ENCODE results near the gene HDHD2. TPM values are rescaled to one million over a fixed set of nuclear protein-coding genes. Genes with fewer than 3 reads are reported as not detected.
A peak's percentile ranks its signal among the peaks of the same experiment; 100 is the strongest.
"Not testable (repeated sequence)": the region's sequence is repeated elsewhere in the genome, so short reads cannot be mapped to it uniquely, and the experiment has no call there.

Gene HDHD2
- total RNA-seq, 2 donors from 2014 or later = 27.7 to 27.8 TPM

DNA sequence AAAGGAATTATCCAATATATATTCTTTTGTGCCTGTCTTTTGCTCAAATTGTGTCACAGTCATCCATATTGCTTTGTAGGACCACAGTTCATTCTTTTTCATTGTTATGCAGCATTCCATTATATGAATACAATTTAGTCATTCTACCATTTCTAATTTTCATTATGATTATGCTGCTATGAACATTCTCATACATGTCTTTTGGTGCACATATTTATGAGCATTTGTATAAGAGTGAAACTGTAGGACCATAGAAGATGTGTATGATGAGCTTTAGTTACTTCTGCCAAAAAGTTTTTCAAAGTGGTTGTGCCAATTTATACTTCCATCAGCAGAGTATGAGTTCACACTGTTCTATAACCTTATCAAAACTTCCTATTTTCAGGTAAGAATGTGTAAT lies 18.2 kb upstream of the HDHD2 start:
- H3K9me3 Mint-ChIP-seq = no peaks in the 10 kb centered on the region
- ATAC-seq (no peak), DNase-seq (ENCODE audit: low spot score) (no peak)
- peaks cover 22 to 33% of the 10 kb centered on the region in 2 donors for H3K4me1 Mint-ChIP-seq (ENCODE audit: low read depth in 2 of 2)
- peak overlapping the region in 1 of 2 donors; percentile 5 for H3K27ac Mint-ChIP-seq
- H3K27me3 Mint-ChIP-seq = no peaks in the 10 kb centered on the region
- no peaks in the 10 kb centered on the region for H3K36me3 Mint-ChIP-seq
- no peak overlapping the region for H3K4me3 Mint-ChIP-seq

DNA sequence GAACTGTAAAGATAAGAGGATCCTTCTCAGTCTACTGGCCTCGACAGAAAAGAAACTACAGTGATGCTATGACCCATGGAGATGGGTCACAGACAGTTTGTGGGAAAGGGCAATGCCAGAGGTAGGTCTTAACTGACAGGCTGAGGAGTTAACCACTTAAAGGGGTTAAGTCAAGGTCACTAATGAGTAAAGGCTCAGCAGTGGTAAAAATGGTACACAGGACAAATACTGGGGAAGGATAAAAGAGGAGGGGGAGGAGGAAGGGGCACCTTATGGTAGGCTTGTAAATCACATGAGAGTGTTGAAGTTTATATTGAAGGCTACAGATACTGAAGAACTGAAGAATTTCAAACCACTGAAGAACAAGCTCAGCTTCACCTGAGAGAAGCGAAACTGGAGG lies 16.0 kb upstream of the HDHD2 start:
- ATAC-seq = no peak
- Mint-ChIP-seq H3K27me3 (no peaks in the 10 kb centered on the region), H3K36me3 (no peaks in the 10 kb centered on the region), H3K9me3 (no peaks in the 10 kb centered on the region), H3K4me3 (no peak overlapping the region), H3K27ac (no peak overlapping the region), H3K4me1 (ENCODE audit: low read depth in 2 of 2) (peaks cover 32 to 44% of the 10 kb centered on the region in 2 donors)
- no peak for DNase-seq (ENCODE audit: low spot score)

DNA sequence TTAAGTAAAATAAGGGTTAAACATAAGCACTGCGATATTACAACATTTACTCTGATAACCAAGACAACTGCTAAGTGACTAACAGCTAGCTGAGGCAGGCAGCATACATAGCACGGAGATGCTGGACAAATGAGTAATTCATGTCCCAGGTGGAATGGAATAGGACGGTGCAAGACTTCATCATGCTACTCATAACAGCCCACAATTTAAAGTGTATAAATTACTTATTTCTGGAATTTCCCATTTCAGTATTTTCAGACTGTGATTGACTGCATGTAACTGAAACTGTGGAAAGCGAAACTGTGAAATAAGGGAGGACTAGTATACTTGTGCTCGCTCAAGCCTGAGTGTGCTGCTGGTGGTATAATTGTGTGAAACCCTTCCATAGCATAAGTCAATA lies 12.9 kb upstream of the HDHD2 start:
- peak; percentile 80 to 92 for ATAC-seq
- Mint-ChIP-seq H3K4me3 (peak overlapping the region; percentile 27), H3K9me3 (no peaks in the 10 kb centered on the region)

DNA sequence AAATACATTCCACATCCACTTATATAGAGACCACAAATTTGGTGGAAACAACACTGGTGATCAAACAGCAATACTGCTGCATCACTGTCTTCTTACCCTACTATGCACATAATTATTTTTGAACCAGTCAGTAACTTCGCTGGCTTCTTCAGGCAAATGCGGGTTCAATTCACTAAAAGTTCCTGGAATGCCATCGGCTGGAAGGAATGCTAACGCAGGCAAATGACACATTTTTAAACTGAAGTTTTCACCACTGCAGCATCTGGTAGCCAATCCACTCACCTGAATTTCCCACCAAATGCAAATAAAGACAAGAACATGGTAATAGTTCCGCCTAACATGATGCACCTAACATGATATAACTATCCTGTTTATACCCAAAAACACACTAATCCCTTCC lies 10.0 kb upstream of the HDHD2 start:
- no peak for DNase-seq (ENCODE audit: low spot score)
- no peak overlapping the region for H3K4me3 Mint-ChIP-seq
- H3K4me1 Mint-ChIP-seq (ENCODE audit: low read depth in 2 of 2) = peaks cover 13 to 31% of the 10 kb centered on the region in 2 donors
- H3K27me3 Mint-ChIP-seq = no peaks in the 10 kb centered on the region
- no peaks in the 10 kb centered on the region for H3K9me3 Mint-ChIP-seq
- no peak for ATAC-seq
- H3K36me3 Mint-ChIP-seq = peaks cover 5% of the 10 kb centered on the region
- no peak overlapping the region for H3K27ac Mint-ChIP-seq

More for the DNA sequence above, 12.9 kb upstream of the HDHD2 start:
- Mint-ChIP-seq H3K36me3 (peaks cover 5% of the 10 kb centered on the region), H3K27ac (no peak overlapping the region), H3K27me3 (no peaks in the 10 kb centered on the region), H3K4me1 (ENCODE audit: low read depth in 2 of 2) (peaks cover 19 to 36% of the 10 kb centered on the region in 2 donors)
- DNase-seq (ENCODE audit: low spot score) = no peak

DNA sequence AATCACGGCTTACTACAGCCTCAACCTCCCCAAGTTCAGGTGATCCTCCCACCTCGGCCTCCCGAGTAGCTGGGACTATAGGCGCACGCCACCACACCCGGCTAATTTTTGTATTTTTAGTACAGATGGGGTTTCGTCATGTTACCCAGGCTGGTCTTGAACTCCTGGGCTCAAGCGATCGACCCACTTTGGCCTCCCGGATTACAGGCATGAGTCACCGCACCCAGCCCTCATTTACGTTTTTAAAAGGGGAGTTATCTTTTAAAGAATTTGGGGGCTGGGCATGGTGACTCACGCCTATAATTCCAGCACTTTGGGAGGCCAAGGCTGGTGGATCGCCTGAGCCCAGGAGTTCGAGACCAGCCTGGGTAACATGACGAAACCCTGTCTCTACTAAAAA lies 8.1 kb upstream of the HDHD2 start:
- ATAC-seq; H3K9me3 Mint-ChIP-seq; H3K27me3 Mint-ChIP-seq; H3K27ac Mint-ChIP-seq; H3K4me3 Mint-ChIP-seq; DNase-seq (ENCODE audit: low spot score): not testable (repeated sequence)
- peaks cover 11% of the 10 kb centered on the region for H3K36me3 Mint-ChIP-seq
- peaks cover 8 to 17% of the 10 kb centered on the region in 2 donors for H3K4me1 Mint-ChIP-seq (ENCODE audit: low read depth in 2 of 2)

DNA sequence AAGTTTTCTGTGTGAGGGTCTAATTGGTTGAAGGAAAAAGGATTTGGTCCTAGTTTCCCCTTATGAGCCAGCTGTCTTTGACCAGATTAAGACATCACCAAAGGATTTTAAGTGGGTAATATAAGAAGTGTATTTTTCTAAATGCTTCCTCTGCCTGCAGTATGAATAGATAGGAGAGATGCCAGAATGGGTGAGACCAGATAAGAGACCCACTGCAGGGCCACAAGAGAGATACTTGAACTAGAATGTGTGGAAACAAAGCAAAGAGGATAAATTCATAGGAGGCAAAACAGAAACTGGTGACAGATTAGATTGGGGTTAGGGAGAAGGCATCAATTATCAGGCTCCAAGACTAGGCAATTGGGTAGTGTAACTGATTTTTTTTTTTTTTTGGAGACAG lies 1.1 kb upstream of the HDHD2 start:
- Mint-ChIP-seq H3K4me3 (peak overlapping the region; percentile 97), H3K27ac (peak overlapping the region; percentile 97 to 99), H3K4me1 (ENCODE audit: low read depth in 2 of 2) (peaks cover 30 to 35% of the 10 kb centered on the region in 2 donors), H3K9me3 (no peaks in the 10 kb centered on the region), H3K27me3 (no peaks in the 10 kb centered on the region), H3K36me3 (peaks cover 6% of the 10 kb centered on the region)
- ATAC-seq (no peak), DNase-seq (ENCODE audit: low spot score) (no peak)

DNA sequence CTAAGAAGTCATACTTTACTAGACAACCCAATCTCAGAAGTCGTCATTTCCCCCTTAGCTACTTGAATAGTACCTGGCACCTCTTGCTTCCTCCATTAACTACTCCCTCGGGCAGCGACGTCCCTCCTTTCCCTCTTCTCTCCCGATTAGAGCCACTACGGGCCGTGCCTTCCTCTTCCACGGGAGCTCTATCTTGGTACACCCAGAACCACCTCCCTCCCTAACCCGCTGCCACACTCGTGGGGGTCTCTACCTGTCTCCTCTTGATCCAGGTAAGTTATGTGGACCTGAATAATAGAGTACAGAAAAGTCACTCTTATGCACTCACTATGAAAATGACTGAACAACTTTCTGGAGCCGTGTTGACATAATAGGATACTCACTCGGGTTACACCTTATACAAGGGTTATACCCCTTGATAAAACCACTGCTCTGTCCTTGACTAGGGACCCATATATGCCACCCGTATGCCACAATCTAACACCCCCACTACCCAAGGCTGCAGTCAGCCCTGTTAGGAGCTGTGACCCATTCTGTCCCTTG lies 595 bp upstream of the HDHD2 start:
- DNase-seq (ENCODE audit: low spot score) = no peak
- peak overlapping the region; percentile 97 to 99 for H3K27ac Mint-ChIP-seq
- no peaks in the 10 kb centered on the region for H3K9me3 Mint-ChIP-seq
- H3K4me3 Mint-ChIP-seq = peak overlapping the region; percentile 97
- H3K4me1 Mint-ChIP-seq (ENCODE audit: low read depth in 2 of 2) = peaks cover 34 to 40% of the 10 kb centered on the region in 2 donors
- ATAC-seq = peak; percentile 17 to 20
- peaks cover 6% of the 10 kb centered on the region for H3K36me3 Mint-ChIP-seq
- no peaks in the 10 kb centered on the region for H3K27me3 Mint-ChIP-seq

DNA sequence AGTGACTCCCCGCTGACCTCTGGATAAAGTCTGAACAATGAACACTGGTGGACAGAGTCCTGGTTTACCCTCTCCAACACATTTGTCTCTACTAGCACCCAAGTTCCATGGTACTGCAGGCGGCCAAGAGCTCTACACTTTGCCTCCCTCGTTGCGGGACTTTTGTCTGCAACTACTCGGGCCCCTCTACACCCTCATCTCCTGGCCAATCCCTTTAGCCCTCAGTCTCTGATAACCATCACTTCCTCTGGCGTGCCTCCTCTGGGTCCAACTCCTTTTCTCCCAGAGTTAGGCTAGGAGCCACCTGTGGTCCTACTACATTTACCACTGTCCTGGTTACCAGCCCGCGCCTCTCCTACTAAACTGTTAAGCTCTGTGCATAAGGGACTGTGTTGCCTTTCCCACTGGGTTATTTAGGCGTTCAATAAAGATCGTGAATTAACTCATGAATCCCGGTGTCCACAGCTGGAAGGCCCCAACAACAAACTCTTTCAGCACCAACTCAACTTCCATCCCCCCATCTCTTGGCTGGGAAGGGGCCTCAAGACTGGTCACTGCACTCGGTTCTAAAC lies 757 bp downstream of the HDHD2 start:
- H3K27ac Mint-ChIP-seq = peak overlapping the region; percentile 97 to 99
- H3K9me3 Mint-ChIP-seq = no peaks in the 10 kb centered on the region
- ATAC-seq (no peak), DNase-seq (ENCODE audit: low spot score) (no peak)
- no peaks in the 10 kb centered on the region for H3K27me3 Mint-ChIP-seq
- H3K36me3 Mint-ChIP-seq = peaks cover 5% of the 10 kb centered on the region
- peak overlapping the region; percentile 97 for H3K4me3 Mint-ChIP-seq
- peaks cover 44 to 51% of the 10 kb centered on the region in 2 donors for H3K4me1 Mint-ChIP-seq (ENCODE audit: low read depth in 2 of 2)

DNA sequence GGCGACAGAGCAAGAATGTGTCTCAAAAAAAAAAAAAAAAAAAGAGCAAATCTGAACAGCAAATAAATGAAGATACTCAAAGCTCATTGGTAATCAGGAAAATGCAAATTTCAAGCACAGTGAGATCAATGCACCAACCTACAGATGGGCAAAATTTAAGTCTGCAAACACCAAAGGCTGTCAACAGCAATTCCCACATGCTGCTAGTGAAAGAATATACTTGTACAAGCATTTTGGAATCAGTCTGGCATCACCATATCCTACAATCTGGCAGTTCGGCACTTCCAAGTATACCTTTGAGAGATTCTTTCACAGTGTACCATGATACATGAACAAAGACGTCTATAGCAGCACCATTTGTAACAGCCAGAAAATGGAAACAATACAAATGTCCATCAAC lies 4.1 kb downstream of the HDHD2 start:
- Mint-ChIP-seq H3K4me1 (ENCODE audit: low read depth in 2 of 2) (peaks cover 40 to 46% of the 10 kb centered on the region in 2 donors), H3K9me3 (no peaks in the 10 kb centered on the region), H3K27me3 (no peaks in the 10 kb centered on the region), H3K4me3 (no peak overlapping the region), H3K27ac (no peak overlapping the region), H3K36me3 (no peaks in the 10 kb centered on the region)
- DNase-seq (ENCODE audit: low spot score) (no peak), ATAC-seq (no peak)

DNA sequence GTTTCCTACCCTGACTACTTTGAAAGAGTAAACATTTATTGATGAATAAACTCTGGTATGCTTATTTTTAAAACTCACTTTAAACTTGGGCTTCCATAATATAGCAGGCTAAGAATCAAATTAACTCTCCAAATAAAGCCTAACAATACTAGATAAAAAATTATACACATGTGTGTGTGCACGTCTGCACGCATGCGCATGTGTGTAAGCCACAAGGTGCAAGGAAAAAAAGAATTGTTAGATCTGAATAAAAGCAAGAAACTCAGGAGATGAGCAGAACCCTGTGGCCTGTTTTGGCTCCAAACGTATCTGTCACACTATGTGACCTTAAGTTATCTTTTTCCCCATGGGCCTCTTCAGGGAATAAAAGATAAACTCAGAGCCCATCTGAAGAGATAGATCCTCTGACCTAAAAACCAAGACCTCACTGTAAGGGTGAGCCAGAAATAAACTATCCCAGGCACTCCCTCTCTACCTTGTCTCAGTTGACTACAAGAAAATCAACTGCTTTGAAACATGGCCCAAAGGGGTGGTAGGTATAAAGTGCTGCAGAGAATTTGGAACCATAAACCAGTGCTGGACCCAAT lies 6.3 kb downstream of the HDHD2 start:
- Mint-ChIP-seq H3K36me3 (no peaks in the 10 kb centered on the region), H3K4me3 (no peak overlapping the region), H3K27ac (no peak overlapping the region), H3K27me3 (no peaks in the 10 kb centered on the region), H3K9me3 (no peaks in the 10 kb centered on the region), H3K4me1 (ENCODE audit: low read depth in 2 of 2) (peaks cover 25 to 28% of the 10 kb centered on the region in 2 donors)
- no peak for ATAC-seq
- DNase-seq (ENCODE audit: low spot score) = no peak

DNA sequence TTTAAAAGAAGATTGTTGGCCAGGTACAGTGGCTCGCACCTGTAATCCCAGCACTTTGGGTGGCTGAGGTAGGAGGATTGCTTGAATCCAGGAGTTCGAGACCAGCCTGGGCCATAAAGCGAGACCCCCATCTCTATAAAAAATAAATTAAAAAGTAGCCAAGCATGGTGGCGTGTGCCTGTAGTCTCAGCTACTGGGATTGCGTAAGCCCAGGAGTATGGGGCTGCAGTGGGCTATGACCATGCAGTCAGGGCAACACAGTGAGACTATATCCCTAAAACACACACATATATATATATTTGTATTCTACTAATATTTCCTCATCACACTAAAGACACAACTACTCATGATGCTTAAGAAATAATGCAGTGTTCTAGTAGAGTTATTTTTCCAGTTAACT lies 7.1 kb downstream of the HDHD2 start:
- no peak for ATAC-seq
- Mint-ChIP-seq H3K4me3 (no peak overlapping the region), H3K36me3 (no peaks in the 10 kb centered on the region), H3K27ac (no peak overlapping the region), H3K9me3 (no peaks in the 10 kb centered on the region), H3K27me3 (no peaks in the 10 kb centered on the region), H3K4me1 (ENCODE audit: low read depth in 2 of 2) (peaks cover 18 to 25% of the 10 kb centered on the region in 2 donors)
- DNase-seq (ENCODE audit: low spot score) = no peak

DNA sequence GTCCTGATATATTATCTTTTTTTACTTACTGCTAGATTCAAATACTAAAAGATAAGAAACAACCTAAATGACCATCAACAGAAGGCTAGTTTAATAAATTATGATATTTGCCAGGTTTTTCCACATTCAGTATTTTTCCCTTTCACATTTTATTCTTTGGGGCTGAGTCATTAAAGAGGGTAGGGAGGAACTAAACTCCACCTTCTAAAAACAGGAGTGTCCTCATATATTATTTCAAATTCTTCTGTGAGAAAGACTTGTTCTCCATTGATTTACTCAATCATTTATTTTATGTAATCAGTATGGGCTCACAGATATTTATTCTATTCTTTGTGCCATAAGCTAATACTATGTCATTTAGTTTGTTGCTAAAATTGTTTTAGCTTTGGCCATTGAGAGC lies 9.0 kb downstream of the HDHD2 start:
- DNase-seq (ENCODE audit: low spot score) (no peak), ATAC-seq (no peak)
- Mint-ChIP-seq H3K9me3 (no peaks in the 10 kb centered on the region), H3K27me3 (no peaks in the 10 kb centered on the region), H3K27ac (no peak overlapping the region), H3K4me1 (ENCODE audit: low read depth in 2 of 2) (peaks cover 15 to 24% of the 10 kb centered on the region in 2 donors), H3K36me3 (no peaks in the 10 kb centered on the region), H3K4me3 (no peak overlapping the region)

DNA sequence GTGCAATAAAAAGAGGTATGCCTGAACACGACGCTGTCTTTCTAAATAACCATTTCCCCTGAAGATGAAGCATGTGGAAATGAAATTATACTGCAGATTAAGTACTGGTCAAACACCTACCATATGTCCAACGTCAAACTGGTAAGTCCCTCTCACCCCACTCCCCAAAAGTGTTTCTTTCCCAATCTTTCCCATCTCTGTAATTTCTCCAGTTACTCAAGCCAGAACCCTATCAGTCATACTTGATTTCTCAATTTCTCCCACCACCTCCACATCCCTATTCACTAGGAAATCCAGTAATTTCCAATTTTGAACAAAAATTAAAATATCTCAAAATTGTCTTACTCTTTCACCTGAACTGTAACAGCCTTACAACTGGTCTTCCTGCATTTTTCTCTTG lies 29.2 kb downstream of the HDHD2 start:
- no peaks in the 10 kb centered on the region for H3K9me3 Mint-ChIP-seq
- ATAC-seq = no peak
- no peak overlapping the region for H3K4me3 Mint-ChIP-seq
- no peak for DNase-seq (ENCODE audit: low spot score)
- H3K27me3 Mint-ChIP-seq = no peaks in the 10 kb centered on the region
- peaks cover 20% of the 10 kb centered on the region for H3K36me3 Mint-ChIP-seq
- H3K4me1 Mint-ChIP-seq (ENCODE audit: low read depth in 2 of 2) = peaks cover 14 to 18% of the 10 kb centered on the region in 2 donors
- H3K27ac Mint-ChIP-seq = peak overlapping the region in 1 of 2 donors; percentile 4

DNA sequence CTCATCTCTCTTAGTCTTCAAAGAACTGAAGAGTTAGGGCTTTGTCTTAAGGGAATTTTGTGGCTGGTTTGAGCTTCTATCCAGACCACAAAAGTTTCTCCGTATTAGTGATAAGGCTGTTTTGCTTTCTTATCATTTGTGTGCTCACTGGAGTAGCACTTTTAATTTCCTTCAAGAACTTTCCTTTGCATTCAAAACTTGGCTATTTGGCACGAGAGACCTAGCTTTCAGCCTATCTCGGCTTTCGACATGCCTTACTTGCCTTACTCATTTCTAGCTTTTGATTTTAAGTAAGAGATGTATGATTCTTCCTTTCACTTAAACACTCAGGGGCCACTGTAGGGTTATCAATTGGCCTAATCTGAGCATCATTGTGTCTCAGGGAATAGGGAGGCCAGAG lies 29.9 kb downstream of the HDHD2 start:
- Mint-ChIP-seq H3K36me3 (peaks cover 20% of the 10 kb centered on the region), H3K4me1 (ENCODE audit: low read depth in 2 of 2) (peaks cover 14 to 18% of the 10 kb centered on the region in 2 donors), H3K4me3 (peak overlapping the region; percentile 9), H3K9me3 (no peaks in the 10 kb centered on the region), H3K27me3 (no peaks in the 10 kb centered on the region), H3K27ac (peak overlapping the region in 1 of 2 donors; percentile 2)
- no peak for DNase-seq (ENCODE audit: low spot score)
- ATAC-seq = peak in 1 of 2 donors; percentile 89
